Upper lobe of left lung (tissue), 6 donors: ENCODE results near the gene OLFM3. TPM values are rescaled to one million over a fixed set of nuclear protein-coding genes. Genes with fewer than 3 reads are reported as not detected.

ENCODE experiments used
- ATAC-seq, 2 donors: fragments of 200-7000 bp; cut with Tn5 transposase; one replicate each; pipeline ENCODE4 v1.9.1; 2022; ENCODE audit warnings: mild to moderate bottlenecking in 2 of 2, moderate library complexity in 2 of 2; ENCODE audit not compliant: low FRiP score in 2 of 2
- DNase-seq, 2 donors: peaks; one replicate each; pipeline ENCODE4 v3.0.0-alpha.2; 2019 to 2020
- H3K27ac ChIP-seq, 4 donors: fragments of 200-600 bp; sonication (generic); one replicate each; pipeline ENCODE4 v1.5.1; 2016 to 2019
- H3K27me3 ChIP-seq, 4 donors: fragments of 200-600 bp; sonication (generic); one replicate each; pipeline ENCODE4 v1.5.1; 2017 to 2019
- H3K36me3 ChIP-seq, 4 donors: fragments of 200-600 bp; sonication (generic); one replicate each; pipeline ENCODE4 v1.5.1; 2016 to 2019
- H3K4me1 ChIP-seq, 4 donors: fragments of 200-600 bp; sonication (generic); one replicate each; pipeline ENCODE4 v1.5.1; 2018 to 2019
- H3K4me3 ChIP-seq, 4 donors: fragments of 200-600 bp; sonication (generic); one replicate each; pipeline ENCODE4 v1.5.1; 2017 to 2019; ENCODE audit warnings: mild to moderate bottlenecking in 2 of 4, moderate library complexity in 1 of 4
- H3K9me3 ChIP-seq, 4 donors: fragments of 200-600 bp; sonication (generic); one replicate each; pipeline ENCODE4 v1.5.1; 2018 to 2019
- EP300 ChIP-seq, 4 donors: sonication (generic); formaldehyde crosslinking; IDR thresholded peaks; one replicate each; pipeline ENCODE4 v1.5.1; 2017; ENCODE audit warnings: antibody characterized with exemption in 4 of 4, control low read depth in 2 of 4
- POLR2A ChIP-seq, 4 donors: fragments of 450-650 bp; IDR thresholded peaks; one replicate each; pipeline ENCODE4 v1.5.1; 2016 to 2017; ENCODE audit warnings: antibody characterized with exemption in 4 of 4, mild to moderate bottlenecking in 2 of 4
- POLR2AphosphoS5 ChIP-seq, 2 donors: sonication (generic); formaldehyde crosslinking; IDR thresholded peaks; one replicate each; pipeline ENCODE4 v1.5.1; 2017; ENCODE audit warnings: antibody characterized with exemption in 2 of 2
- whole genome bisulfite sequencing, 2 donors: methylation state at CpG; one replicate each; pipeline ENCODE4 v1.1.5; 2017 to 2018; 5-methylcytosine and 5-hydroxymethylcytosine counted together
- total RNA-seq, 6 donors: library from RNA; depleted of rRNA in 4 of 6; stranded (reverse); fragments of >200 nt in 4 of 6; gene quantifications; one replicate each; pipeline versions ENCODE4 v1.1.0 to v1.2.1, GENCODE V29; 2016 to 2021
- TF ChIP-seq, protein P1 (sequence below), 6 experiments: fragments of 450-650 bp in 4 of 6; fragments of 200-600 bp in 2 of 6; sonication (generic) in 2 of 6; IDR thresholded peaks; one replicate each; pipeline ENCODE4 v1.5.1; 2016 to 2019; ENCODE audit warnings: antibody characterized with exemption in 6 of 6
- donor health status: DM: no; HTN: no; CAD: no; lungs with moderate emphysema.
- donor health status: DM: no; HTN: yes; CAD: no; lungs with severe emphysema.

The OLFM3 gene
- total RNA-seq, 6 donors from 2014 or later: not detected

DNA sequence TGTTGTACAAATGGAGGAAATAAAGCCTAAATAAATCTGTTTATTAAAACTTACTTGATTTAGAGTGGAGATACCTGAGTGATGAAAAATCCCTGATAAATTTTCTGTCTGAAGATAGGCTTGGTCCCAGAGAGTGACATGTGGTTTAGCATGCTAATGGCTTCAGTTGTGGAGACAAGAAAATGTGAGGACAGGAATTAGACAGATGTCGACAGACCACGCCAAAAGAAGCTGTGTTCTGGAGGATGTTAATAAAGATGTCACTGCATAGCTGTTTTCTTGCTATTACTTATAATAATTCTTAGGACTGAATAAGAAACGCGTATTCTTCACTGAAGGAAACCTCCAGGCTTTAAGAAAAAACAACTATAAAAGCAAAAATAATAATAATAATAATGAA lies 154.9 kb downstream of the OLFM3 start:
- H3K27me3 ChIP-seq: no peaks in the 10 kb centered on the region
- WGBS, 2 donors: 94 to 95% methylated on average over 4 of the region's 4 CpGs
- no peaks in the 10 kb centered on the region for H3K9me3 ChIP-seq
- H3K4me1 ChIP-seq: no peaks in the 10 kb centered on the region
- TF ChIP-seq EP300 (IDR thresholded peaks at IDR 0.05) (no peak), POLR2AphosphoS5 (IDR thresholded peaks at IDR 0.05) (no peak), POLR2A (IDR thresholded peaks at IDR 0.05) (no peak)
- TF ChIP-seq, protein P1, sequence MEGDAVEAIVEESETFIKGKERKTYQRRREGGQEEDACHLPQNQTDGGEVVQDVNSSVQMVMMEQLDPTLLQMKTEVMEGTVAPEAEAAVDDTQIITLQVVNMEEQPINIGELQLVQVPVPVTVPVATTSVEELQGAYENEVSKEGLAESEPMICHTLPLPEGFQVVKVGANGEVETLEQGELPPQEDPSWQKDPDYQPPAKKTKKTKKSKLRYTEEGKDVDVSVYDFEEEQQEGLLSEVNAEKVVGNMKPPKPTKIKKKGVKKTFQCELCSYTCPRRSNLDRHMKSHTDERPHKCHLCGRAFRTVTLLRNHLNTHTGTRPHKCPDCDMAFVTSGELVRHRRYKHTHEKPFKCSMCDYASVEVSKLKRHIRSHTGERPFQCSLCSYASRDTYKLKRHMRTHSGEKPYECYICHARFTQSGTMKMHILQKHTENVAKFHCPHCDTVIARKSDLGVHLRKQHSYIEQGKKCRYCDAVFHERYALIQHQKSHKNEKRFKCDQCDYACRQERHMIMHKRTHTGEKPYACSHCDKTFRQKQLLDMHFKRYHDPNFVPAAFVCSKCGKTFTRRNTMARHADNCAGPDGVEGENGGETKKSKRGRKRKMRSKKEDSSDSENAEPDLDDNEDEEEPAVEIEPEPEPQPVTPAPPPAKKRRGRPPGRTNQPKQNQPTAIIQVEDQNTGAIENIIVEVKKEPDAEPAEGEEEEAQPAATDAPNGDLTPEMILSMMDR (IDR thresholded peaks at IDR 0.05): no peak
- DNase-seq: no peak
- no peak overlapping the region for H3K27ac ChIP-seq
- no peak overlapping the region for H3K4me3 ChIP-seq
- ATAC-seq: no peak
- no peaks in the 10 kb centered on the region for H3K36me3 ChIP-seq

DNA sequence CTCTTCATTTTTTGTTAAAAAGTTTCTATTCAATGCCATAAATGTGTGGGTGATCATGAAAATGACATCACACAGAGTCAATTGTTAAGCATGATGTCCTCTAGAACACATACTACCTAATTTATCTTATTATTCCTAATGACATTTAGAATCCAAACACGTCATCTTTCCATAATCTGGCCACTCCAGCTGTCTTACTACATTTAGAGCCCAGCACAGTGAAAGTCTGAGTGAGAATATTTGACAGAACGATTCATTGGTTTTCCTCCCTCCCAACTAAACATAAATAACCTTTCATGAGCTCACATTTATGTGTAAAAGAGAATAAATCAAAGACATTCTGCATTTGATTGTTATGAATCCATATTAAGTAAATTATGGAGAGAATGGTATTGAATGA lies 160.7 kb downstream of the OLFM3 start:
- Histone ChIP-seq H3K9me3 (no peaks in the 10 kb centered on the region), H3K4me1 (no peaks in the 10 kb centered on the region), H3K27ac (no peak overlapping the region), H3K27me3 (no peaks in the 10 kb centered on the region), H3K36me3 (no peaks in the 10 kb centered on the region), H3K4me3 (no peak overlapping the region)
- DNase-seq (no peak), ATAC-seq (no peak)
- TF ChIP-seq, protein P1 (IDR thresholded peaks at IDR 0.05): no peak
- TF ChIP-seq EP300 (IDR thresholded peaks at IDR 0.05) (no peak), POLR2A (IDR thresholded peaks at IDR 0.05) (no peak), POLR2AphosphoS5 (IDR thresholded peaks at IDR 0.05) (no peak)
- 46 to 57% methylated on average over 2 of the region's 2 CpGs for WGBS, 2 donors

DNA sequence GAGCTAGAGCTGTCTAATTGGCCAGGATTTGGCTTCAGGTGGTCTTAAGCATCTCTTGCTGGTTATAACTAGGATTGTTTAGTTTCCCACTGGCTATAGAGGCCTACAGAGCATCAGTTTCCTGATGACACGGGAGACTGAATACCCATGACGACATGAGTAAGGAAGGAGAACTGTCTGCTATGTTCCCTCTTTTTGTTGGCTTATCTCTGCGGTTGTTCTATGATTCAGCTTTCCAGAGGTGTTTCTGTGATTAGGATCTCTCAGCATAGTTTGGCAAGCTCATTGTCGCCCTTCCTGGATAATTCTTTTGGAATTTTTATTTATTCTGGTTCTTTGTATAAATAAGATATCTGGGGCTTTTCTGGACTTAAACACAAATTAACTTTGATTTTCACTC lies 163.4 kb downstream of the OLFM3 start:
- Histone ChIP-seq H3K4me3 (no peak overlapping the region), H3K27me3 (no peaks in the 10 kb centered on the region), H3K36me3 (no peaks in the 10 kb centered on the region), H3K9me3 (no peaks in the 10 kb centered on the region), H3K27ac (no peak overlapping the region), H3K4me1 (no peaks in the 10 kb centered on the region)
- no peak for ATAC-seq
- DNase-seq: no peak
- TF ChIP-seq EP300 (IDR thresholded peaks at IDR 0.05) (no peak), POLR2A (IDR thresholded peaks at IDR 0.05) (no peak), POLR2AphosphoS5 (IDR thresholded peaks at IDR 0.05) (no peak)
- TF ChIP-seq, protein P1 (IDR thresholded peaks at IDR 0.05): no peak
- 43 to 60% methylated on average over 4 of the region's 4 CpGs for WGBS, 2 donors

DNA sequence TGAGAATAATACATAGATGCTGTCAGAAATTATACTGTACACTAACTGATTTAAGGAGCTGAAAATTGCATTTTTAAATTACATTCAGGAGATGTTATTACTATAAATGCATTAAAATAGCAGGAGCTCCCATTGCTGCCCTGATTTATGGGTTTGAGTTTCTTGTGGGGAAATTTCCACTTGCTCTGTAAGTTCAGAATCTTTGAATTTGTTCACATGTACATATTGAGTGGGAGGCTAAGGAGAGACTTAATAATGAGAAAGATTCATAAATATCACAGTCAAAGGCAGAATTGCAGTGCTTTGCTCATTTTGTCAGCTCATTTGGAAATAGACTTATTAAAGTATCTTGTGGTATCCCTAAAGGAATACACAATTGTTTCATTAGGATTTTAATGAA lies 170.3 kb downstream of the OLFM3 start:
- H3K36me3 ChIP-seq: no peaks in the 10 kb centered on the region

DNA sequence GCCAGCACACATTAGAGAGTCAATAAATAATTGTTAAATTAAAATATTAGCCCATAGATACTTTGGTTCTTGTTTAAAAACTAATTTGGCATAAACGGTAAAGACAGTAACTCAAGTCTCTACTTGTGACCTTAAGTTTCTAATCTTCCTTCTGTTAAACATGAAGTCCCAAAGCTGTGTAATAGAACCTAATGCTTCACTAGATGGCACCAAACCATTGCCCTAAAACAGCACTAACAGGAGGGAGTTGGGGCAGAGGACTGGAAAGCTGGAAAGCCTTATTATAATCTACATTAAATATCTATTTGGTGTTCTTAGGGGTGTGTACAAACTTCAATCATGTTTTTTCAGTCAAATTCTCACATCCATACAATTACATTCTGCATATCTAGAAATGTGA lies 176.7 kb downstream of the OLFM3 start:
- Histone ChIP-seq H3K9me3 (no peaks in the 10 kb centered on the region), H3K27ac (no peak overlapping the region), H3K4me1 (no peaks in the 10 kb centered on the region), H3K36me3 (no peaks in the 10 kb centered on the region), H3K4me3 (no peak overlapping the region), H3K27me3 (no peaks in the 10 kb centered on the region)
- ATAC-seq: no peak
- TF ChIP-seq, protein P1 (IDR thresholded peaks at IDR 0.05): peak in 3 of 6 experiments; percentile 14 to 39 (median 30)
- TF ChIP-seq POLR2A (IDR thresholded peaks at IDR 0.05) (no peak), POLR2AphosphoS5 (IDR thresholded peaks at IDR 0.05) (no peak), EP300 (IDR thresholded peaks at IDR 0.05) (no peak)
- 30 to 41% methylated on average over 1 of the region's 1 CpG for WGBS, 2 donors
- DNase-seq: no peak

More for the DNA sequence above, 170.3 kb downstream of the OLFM3 start:
- Histone ChIP-seq H3K4me3 (no peak overlapping the region), H3K4me1 (no peaks in the 10 kb centered on the region), H3K9me3 (no peaks in the 10 kb centered on the region), H3K27ac (no peak overlapping the region), H3K27me3 (no peaks in the 10 kb centered on the region)
- ATAC-seq (no peak), DNase-seq (no peak)
- no peak for TF ChIP-seq EP300 (IDR thresholded peaks at IDR 0.05)
- TF ChIP-seq POLR2AphosphoS5 (IDR thresholded peaks at IDR 0.05): no peak
- no peak for TF ChIP-seq POLR2A (IDR thresholded peaks at IDR 0.05)
- TF ChIP-seq, protein P1 (IDR thresholded peaks at IDR 0.05): no peak
